GM12873 (cell line): ENCODE data around the gene WWOX.

Source experiments
- TF ChIP-seq, protein P1 (sequence below): IDR thresholded peaks from 2 replicates; pipeline ENCODE4 v1.5.1; 2012; ENCODE audit warnings: low read depth, mild to moderate bottlenecking, moderate library complexity, low read length, control low read depth; ENCODE audit not compliant: insufficient read depth; ENCODE audit errors: missing control alignments

Gene WWOX

DNA sequence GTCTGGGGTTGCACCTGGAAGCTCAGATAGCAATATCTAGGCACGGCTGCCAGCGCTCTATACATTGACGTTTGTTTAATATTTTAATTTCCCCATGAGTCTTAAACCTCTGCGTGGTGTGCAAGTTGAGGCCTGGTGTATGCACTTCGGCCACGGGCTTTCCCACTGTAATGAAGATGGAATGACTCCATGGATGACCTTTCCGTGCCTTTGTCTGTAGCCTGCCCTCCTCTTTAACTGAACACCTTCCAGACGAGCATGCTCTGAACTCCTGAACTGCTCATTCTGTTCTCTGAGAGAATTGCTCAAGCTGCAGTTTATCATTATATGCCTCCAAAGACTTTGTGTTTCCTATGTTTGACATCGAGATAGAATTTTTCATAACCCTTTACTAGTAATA, 438.8 kb downstream of the WWOX start:
- TF ChIP-seq, protein P1, sequence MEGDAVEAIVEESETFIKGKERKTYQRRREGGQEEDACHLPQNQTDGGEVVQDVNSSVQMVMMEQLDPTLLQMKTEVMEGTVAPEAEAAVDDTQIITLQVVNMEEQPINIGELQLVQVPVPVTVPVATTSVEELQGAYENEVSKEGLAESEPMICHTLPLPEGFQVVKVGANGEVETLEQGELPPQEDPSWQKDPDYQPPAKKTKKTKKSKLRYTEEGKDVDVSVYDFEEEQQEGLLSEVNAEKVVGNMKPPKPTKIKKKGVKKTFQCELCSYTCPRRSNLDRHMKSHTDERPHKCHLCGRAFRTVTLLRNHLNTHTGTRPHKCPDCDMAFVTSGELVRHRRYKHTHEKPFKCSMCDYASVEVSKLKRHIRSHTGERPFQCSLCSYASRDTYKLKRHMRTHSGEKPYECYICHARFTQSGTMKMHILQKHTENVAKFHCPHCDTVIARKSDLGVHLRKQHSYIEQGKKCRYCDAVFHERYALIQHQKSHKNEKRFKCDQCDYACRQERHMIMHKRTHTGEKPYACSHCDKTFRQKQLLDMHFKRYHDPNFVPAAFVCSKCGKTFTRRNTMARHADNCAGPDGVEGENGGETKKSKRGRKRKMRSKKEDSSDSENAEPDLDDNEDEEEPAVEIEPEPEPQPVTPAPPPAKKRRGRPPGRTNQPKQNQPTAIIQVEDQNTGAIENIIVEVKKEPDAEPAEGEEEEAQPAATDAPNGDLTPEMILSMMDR = no peak

- TF ChIP-seq, protein P1 = no peak
These were observed 439.5 kb downstream of the WWOX start for GRCh38 chr16:78538919-78539318.

GRCh38 chr16:78542419-78542818, 443.0 kb downstream of the WWOX start:
- TF ChIP-seq, protein P1 = no peak

- TF ChIP-seq, protein P1 = no peak
These were observed 443.6 kb downstream of the WWOX start for GRCh38 chr16:78543023-78543422.

GRCh38 chr16:78549366-78549765, 449.9 kb downstream of the WWOX start:
- TF ChIP-seq, protein P1 = no peak

- TF ChIP-seq, protein P1 = no peak
These were observed 452.1 kb downstream of the WWOX start for GRCh38 chr16:78551487-78552085.

DNA sequence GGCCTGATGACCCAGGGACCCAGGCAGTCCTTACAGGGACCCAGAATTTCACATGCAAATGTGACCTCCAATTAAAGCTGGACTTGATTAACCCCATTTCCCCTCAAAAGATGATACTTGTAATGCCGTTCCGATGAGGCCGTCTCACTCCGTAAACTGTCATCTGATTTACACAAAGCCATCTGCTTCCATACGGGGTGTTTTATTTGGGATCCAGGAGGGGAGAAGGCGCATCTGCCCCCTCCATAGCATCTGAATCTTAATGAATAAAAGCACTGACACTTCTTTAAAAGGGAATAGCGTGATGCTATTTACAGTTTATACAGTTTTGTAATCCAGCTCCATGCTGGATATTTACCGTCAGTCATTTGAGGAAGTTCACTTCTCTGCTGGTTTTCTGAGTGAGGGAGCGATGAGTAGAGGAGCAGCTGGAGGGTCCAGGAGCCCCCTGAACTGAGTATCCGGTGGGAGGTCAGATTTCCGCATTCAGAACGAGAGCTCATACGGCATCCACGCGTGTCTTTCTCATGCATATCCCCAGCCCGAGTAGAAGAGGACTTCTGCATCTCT, 452.7 kb downstream of the WWOX start:
- TF ChIP-seq, protein P1 = no peak

DNA sequence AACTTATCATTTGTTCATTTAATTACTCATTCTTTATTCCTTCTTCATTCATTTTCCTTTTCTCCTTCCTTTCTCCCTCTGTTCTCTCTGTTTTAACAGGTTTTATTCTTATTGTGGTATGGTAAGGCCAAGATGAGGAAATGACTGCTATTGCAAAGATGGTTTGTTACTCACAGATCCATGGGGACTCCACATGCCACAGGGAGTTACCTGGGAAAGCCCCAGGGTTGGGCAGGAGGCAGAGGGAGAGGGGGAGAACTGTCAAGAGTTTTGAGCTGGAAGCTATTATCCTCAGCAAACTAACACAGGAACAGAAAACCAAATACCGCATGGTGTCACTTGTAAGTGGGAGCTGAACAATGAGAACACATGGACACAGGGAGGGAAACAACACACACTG, 453.3 kb downstream of the WWOX start:
- TF ChIP-seq, protein P1 = no peak
